Activated T-cell treated with anti-CD3 and anti-CD28 coated beads, Interleukin-2, amount 50 U/mL, for 72 hours (primary cell): ENCODE data around the gene IL20RB. TPM values are rescaled to one million over a fixed set of nuclear protein-coding genes. Genes with fewer than 3 reads are reported as not detected.

Source experiments
- ATAC-seq, 2 donors: fragments of 150-1000 bp; cut with Tn5 transposase; replicated peaks in 1 of 2; 2 replicates each; pipeline ENCODE4 v1.10.0; 2021; ENCODE audit warnings: moderate library complexity in 2 of 2, mild to moderate bottlenecking in 1 of 2
- DNase-seq, 2 donors: peaks; one replicate each; pipeline ENCODE4 v3.0.0; 2021 to 2022; ENCODE audit warnings: mixed read lengths in 1 of 2
- H3K27ac Mint-ChIP-seq: one replicate; pipeline ENCODE4 v1.8.0; 2022; ENCODE audit warnings: mild to moderate bottlenecking, moderate library complexity, mixed read lengths
- H3K27me3 Mint-ChIP-seq: one replicate; pipeline ENCODE4 v1.8.0; 2022; ENCODE audit warnings: low read depth, mixed read lengths
- H3K36me3 Mint-ChIP-seq, 2 donors: one replicate each; pipeline ENCODE4 v1.8.0; 2022; ENCODE audit warnings: mixed read lengths in 2 of 2, mild to moderate bottlenecking in 1 of 2; ENCODE audit not compliant: insufficient read depth in 2 of 2
- H3K4me1 Mint-ChIP-seq: one replicate; pipeline ENCODE4 v1.8.0; 2022; ENCODE audit warnings: low read depth, mixed read lengths
- H3K4me3 Mint-ChIP-seq, 2 donors: one replicate each; pipeline ENCODE4 v1.8.0; 2022; ENCODE audit warnings: mild to moderate bottlenecking in 2 of 2, mixed read lengths in 2 of 2, moderate library complexity in 2 of 2
- H3K9me3 Mint-ChIP-seq, 2 donors: one replicate each; pipeline ENCODE4 v1.8.0; 2022; ENCODE audit warnings: mixed read lengths in 2 of 2
- total RNA-seq, 2 donors: library from RNA; stranded (reverse); gene quantifications; one replicate each; pipeline ENCODE4 v1.2.3, GENCODE V29; 2022

Gene IL20RB, protein sequence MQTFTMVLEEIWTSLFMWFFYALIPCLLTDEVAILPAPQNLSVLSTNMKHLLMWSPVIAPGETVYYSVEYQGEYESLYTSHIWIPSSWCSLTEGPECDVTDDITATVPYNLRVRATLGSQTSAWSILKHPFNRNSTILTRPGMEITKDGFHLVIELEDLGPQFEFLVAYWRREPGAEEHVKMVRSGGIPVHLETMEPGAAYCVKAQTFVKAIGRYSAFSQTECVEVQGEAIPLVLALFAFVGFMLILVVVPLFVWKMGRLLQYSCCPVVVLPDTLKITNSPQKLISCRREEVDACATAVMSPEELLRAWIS
- 1 to 10 TPM; 1.7 to 2.0 TPM for total RNA-seq

- Mint-ChIP-seq H3K27me3 (no peaks in the 10 kb centered on the region), H3K27ac (peak within 1 kb of the TSS; percentile 40), H3K4me1 (peaks cover 9% of the 10 kb centered on the region), H3K4me3 (no peak within 1 kb of the TSS), H3K9me3 (no peaks in the 10 kb centered on the region), H3K36me3 (no peaks in the 10 kb centered on the region)
- no peak for DNase-seq
- peak in 1 of 2 donors; percentile 21 for ATAC-seq
These were observed at the start of gene IL20RB for GRCh38 chr3:136957751-136958288. TSS of gene IL20RB (plus strand) at chr3:136957983. CDS start at chr3:136958114, 131 bp downstream.

GRCh38 chr3:136908297-136908696, 49.5 kb upstream of the IL20RB start:
- DNase-seq (no peak), ATAC-seq (no peak)
- H3K27ac Mint-ChIP-seq, result no peak overlapping the region
- no peak overlapping the region for H3K4me3 Mint-ChIP-seq
- H3K4me1 Mint-ChIP-seq, result peaks cover 61% of the 10 kb centered on the region
- H3K36me3 Mint-ChIP-seq, result peaks cover 10 to 36% of the 10 kb centered on the region in 2 donors
- no peaks in the 10 kb centered on the region for H3K27me3 Mint-ChIP-seq
- peaks cover 2 to 4% of the 10 kb centered on the region in 2 donors for H3K9me3 Mint-ChIP-seq

DNA sequence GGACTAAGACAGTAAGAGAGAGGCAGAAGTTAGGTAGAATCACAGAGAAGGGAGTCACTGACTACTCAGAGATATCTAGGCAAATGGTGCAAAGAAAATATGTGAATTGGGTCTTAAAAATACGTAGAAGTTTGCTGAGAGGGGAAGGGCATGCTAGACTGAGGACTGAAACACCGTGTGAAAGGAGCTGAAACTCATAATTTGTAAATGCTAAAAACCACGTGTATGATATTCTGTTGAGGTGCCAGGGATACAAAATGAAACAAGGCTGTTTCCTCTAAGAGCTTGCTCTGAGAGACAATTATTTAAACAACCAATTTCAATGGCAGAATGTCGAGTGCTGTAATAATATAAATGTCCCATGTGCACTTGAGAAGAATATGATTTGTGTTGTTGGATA, 48.6 kb upstream of the IL20RB start:
- Mint-ChIP-seq H3K9me3 (peaks cover 2% of the 10 kb centered on the region in 2 donors), H3K4me3 (peak overlapping the region in 1 of 2 donors; percentile 46), H3K4me1 (peaks cover 61% of the 10 kb centered on the region), H3K27me3 (no peaks in the 10 kb centered on the region), H3K27ac (peak overlapping the region; percentile 7), H3K36me3 (peaks cover 8 to 31% of the 10 kb centered on the region in 2 donors)
- ATAC-seq (no peak), DNase-seq (no peak)

DNA sequence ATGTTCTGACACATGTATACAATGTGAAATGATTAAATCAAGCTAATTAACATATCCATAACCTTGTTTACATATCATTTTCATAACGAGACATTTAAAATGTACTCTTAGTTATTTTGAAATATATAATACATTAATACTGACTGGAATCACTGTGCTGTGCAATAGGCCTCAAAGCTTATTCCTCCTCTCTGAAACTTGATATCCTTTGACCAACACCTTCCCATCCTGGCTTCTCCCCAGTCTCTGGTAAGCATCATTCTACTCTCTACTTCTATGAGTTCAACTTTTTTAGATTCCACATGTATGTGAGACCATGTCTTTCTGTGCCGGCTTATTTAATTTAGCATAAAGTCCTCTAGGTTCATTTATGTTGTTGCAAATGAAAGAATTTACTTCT, 47.1 kb upstream of the IL20RB start:
- H3K27ac Mint-ChIP-seq, result peak overlapping the region; percentile 55
- DNase-seq (no peak), ATAC-seq (no peak)
- H3K9me3 Mint-ChIP-seq, result peaks cover 2% of the 10 kb centered on the region in 2 donors
- peaks cover 8 to 20% of the 10 kb centered on the region in 2 donors for H3K36me3 Mint-ChIP-seq
- H3K4me1 Mint-ChIP-seq, result peaks cover 56% of the 10 kb centered on the region
- no peaks in the 10 kb centered on the region for H3K27me3 Mint-ChIP-seq
- peak overlapping the region in 1 of 2 donors; percentile 41 for H3K4me3 Mint-ChIP-seq

DNA sequence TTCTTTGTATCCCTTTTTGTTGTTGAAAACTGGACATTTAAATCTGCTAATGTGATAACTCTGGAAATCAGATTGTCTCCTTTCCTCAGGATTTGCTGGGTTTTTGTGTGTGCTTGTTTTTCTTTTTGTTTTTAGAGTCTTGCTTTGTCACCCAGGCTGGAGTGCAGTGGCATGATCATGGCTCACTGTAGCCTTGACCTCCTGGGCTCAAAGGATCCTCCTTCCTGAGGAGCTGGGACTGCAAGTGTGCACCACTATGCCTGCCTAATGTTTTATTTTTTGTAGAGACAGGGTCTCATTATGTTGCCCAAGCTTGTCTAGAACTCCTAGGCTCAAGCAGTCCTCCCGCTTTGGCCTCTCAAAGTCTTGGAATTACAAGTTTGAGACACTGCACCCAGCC, 44.6 kb upstream of the IL20RB start:
- peak overlapping the region; percentile 3 for H3K27ac Mint-ChIP-seq
- peaks cover 2% of the 10 kb centered on the region in 2 donors for H3K9me3 Mint-ChIP-seq
- no peaks in the 10 kb centered on the region for H3K27me3 Mint-ChIP-seq
- ATAC-seq (no peak), DNase-seq (no peak)
- H3K4me3 Mint-ChIP-seq, result peak overlapping the region in 1 of 2 donors; percentile 0
- peaks cover 4 to 17% of the 10 kb centered on the region in 2 donors for H3K36me3 Mint-ChIP-seq
- H3K4me1 Mint-ChIP-seq, result peaks cover 54% of the 10 kb centered on the region

- peaks cover 4 to 17% of the 10 kb centered on the region in 2 donors for H3K36me3 Mint-ChIP-seq
- ATAC-seq, result no peak
- no peaks in the 10 kb centered on the region for H3K27me3 Mint-ChIP-seq
These were observed 43.0 kb upstream of the IL20RB start for GRCh38 chr3:136914739-136915138.

GRCh38 chr3:136916223-136916622, 41.6 kb upstream of the IL20RB start:
- Mint-ChIP-seq H3K4me3 (no peak overlapping the region), H3K36me3 (peaks cover 4 to 15% of the 10 kb centered on the region in 2 donors), H3K27ac (peak overlapping the region; percentile 92), H3K9me3 (peaks cover 2% of the 10 kb centered on the region in 2 donors), H3K4me1 (peaks cover 66% of the 10 kb centered on the region), H3K27me3 (no peaks in the 10 kb centered on the region)
- ATAC-seq (no peak), DNase-seq (no peak)

More at GRCh38 chr3:136914739-136915138, 43.0 kb upstream of the IL20RB start:
- Mint-ChIP-seq H3K27ac (no peak overlapping the region), H3K4me1 (peaks cover 54% of the 10 kb centered on the region), H3K9me3 (peaks cover 2% of the 10 kb centered on the region in 2 donors), H3K4me3 (no peak overlapping the region)
- no peak for DNase-seq

- Mint-ChIP-seq H3K27me3 (no peaks in the 10 kb centered on the region), H3K4me1 (peaks cover 71% of the 10 kb centered on the region), H3K27ac (peak overlapping the region; percentile 88)
These were observed 37.8 kb upstream of the IL20RB start for GRCh38 chr3:136919799-136920580.

GRCh38 chr3:136920904-136921611, 36.7 kb upstream of the IL20RB start:
- peaks cover 0 to 3% of the 10 kb centered on the region in 2 donors for H3K9me3 Mint-ChIP-seq
- H3K36me3 Mint-ChIP-seq, result peaks cover 0 to 6% of the 10 kb centered on the region in 2 donors
- ATAC-seq (peak in 1 of 2 donors; percentile 38), DNase-seq (no peak)
- H3K27ac Mint-ChIP-seq, result peak overlapping the region; percentile 83
- H3K4me3 Mint-ChIP-seq, result peak overlapping the region; percentile 15 to 86
- H3K27me3 Mint-ChIP-seq, result no peaks in the 10 kb centered on the region
- peaks cover 66% of the 10 kb centered on the region for H3K4me1 Mint-ChIP-seq

More at GRCh38 chr3:136919799-136920580, 37.8 kb upstream of the IL20RB start:
- H3K36me3 Mint-ChIP-seq, result peaks cover 0 to 6% of the 10 kb centered on the region in 2 donors
- DNase-seq (peak in 1 of 2 donors; percentile 16), ATAC-seq (peak; percentile 91 to 93)
- H3K4me3 Mint-ChIP-seq, result peak overlapping the region; percentile 43 to 75
- peaks cover 0 to 3% of the 10 kb centered on the region in 2 donors for H3K9me3 Mint-ChIP-seq

DNA sequence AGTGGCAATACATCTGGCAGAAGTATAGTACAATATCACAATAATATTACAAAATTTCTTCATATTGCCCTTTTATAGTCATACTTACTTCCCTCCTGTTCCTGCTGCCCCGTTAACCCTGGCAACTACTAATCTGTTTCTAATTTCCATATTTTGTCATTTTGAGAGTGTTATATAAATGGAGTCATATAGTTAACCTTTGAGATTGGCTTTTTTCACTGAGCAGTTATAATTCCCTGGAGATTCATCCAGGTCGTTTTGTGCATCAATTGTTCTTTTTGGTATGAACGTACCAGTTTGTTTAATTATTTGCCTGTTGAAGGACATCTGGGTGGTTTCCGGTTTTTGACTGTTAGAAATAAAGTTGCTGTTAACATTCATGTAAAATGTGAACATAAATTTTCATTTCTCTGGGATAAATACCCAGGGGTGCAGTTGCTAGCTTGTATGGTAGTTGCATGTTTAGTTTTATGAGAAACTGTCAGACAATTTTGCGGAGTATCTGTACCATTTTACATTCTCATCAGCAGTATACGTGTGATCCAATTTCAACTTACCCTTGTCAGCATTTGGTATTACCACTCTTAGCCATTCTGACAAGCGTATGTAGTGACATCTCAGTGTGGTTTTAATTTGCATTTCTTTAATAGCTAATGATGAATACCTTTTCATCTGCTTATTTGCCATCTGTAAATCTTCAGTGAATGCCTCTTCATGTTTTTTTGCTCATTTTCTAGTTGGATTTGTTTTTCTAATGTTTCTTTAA, 32.2 kb upstream of the IL20RB start:
- Mint-ChIP-seq H3K36me3 (peaks cover 0 to 18% of the 10 kb centered on the region in 2 donors), H3K27me3 (no peaks in the 10 kb centered on the region), H3K4me3 (peak overlapping the region in 1 of 2 donors; percentile 64), H3K9me3 (peaks cover 0 to 3% of the 10 kb centered on the region in 2 donors), H3K4me1 (peaks cover 48% of the 10 kb centered on the region), H3K27ac (peak overlapping the region; percentile 16)
- ATAC-seq (no peak), DNase-seq (no peak)

- H3K4me1 Mint-ChIP-seq, result peaks cover 48% of the 10 kb centered on the region
- H3K9me3 Mint-ChIP-seq, result no peaks in the 10 kb centered on the region
- peak; percentile 92 to 93 for ATAC-seq
- H3K4me3 Mint-ChIP-seq, result peak overlapping the region in 1 of 2 donors; percentile 46
- peak overlapping the region; percentile 92 for H3K27ac Mint-ChIP-seq
- peaks cover 3 to 15% of the 10 kb centered on the region in 2 donors for H3K36me3 Mint-ChIP-seq
- DNase-seq, result peak; percentile 4 to 10
- H3K27me3 Mint-ChIP-seq, result no peaks in the 10 kb centered on the region
These were observed 29.5 kb upstream of the IL20RB start for GRCh38 chr3:136928240-136928639.
